ENCODE data around the gene CD83.

The CD83 gene

GRCh38 chr6:14177413-14178082, 60.0 kb downstream of the CD83 start:
- no peak overlapping the region for H3K4me3 ChIP-seq (ENCODE audit: low read length)
- H3K27me3 ChIP-seq (replicated peaks; ENCODE audit: control insufficient read depth, insufficient read depth, low read length), result peaks cover 22% of the 10 kb centered on the region
- H3K9me3 ChIP-seq (ENCODE audit: control insufficient read depth, low read length), result no peaks in the 10 kb centered on the region
- no peaks in the 10 kb centered on the region for H3K4me1 ChIP-seq (ENCODE audit: control insufficient read depth, insufficient read depth, low read length)
- H3K36me3 ChIP-seq (ENCODE audit: control insufficient read depth, insufficient read depth, low read length, severe bottlenecking), result no peaks in the 10 kb centered on the region
- no peak for DNase-seq (ENCODE audit: low read depth)
- no peak overlapping the region for H3K9ac ChIP-seq (ENCODE audit: low read length)

- DNase-seq (ENCODE audit: low read depth), result peak; percentile 18
- Histone ChIP-seq H3K9me3 (ENCODE audit: control insufficient read depth, low read length) (no peaks in the 10 kb centered on the region), H3K36me3 (ENCODE audit: control insufficient read depth, insufficient read depth, low read length, severe bottlenecking) (no peaks in the 10 kb centered on the region), H3K4me3 (ENCODE audit: low read length) (no peak overlapping the region), H3K27me3 (replicated peaks; ENCODE audit: control insufficient read depth, insufficient read depth, low read length) (peaks cover 22% of the 10 kb centered on the region), H3K9ac (ENCODE audit: low read length) (no peak overlapping the region), H3K4me1 (ENCODE audit: control insufficient read depth, insufficient read depth, low read length) (no peaks in the 10 kb centered on the region)
Observed at GRCh38 chr6:14178083-14178445, 60.5 kb downstream of the CD83 start.

- H3K4me1 ChIP-seq (ENCODE audit: control insufficient read depth, insufficient read depth, low read length), result no peaks in the 10 kb centered on the region
- peaks cover 17% of the 10 kb centered on the region for H3K27me3 ChIP-seq (replicated peaks; ENCODE audit: control insufficient read depth, insufficient read depth, low read length)
- H3K9me3 ChIP-seq (ENCODE audit: control insufficient read depth, low read length), result no peaks in the 10 kb centered on the region
- H3K36me3 ChIP-seq (ENCODE audit: control insufficient read depth, insufficient read depth, low read length, severe bottlenecking), result no peaks in the 10 kb centered on the region
- no peak overlapping the region for H3K9ac ChIP-seq (ENCODE audit: low read length)
- H3K4me3 ChIP-seq (ENCODE audit: low read length), result no peak overlapping the region
- no peak for DNase-seq (ENCODE audit: low read depth)
Observed at GRCh38 chr6:14180609-14181008, 63.0 kb downstream of the CD83 start.

GRCh38 chr6:14182916-14183315, 65.3 kb downstream of the CD83 start:
- Histone ChIP-seq H3K9ac (ENCODE audit: low read length) (no peak overlapping the region), H3K4me1 (ENCODE audit: control insufficient read depth, insufficient read depth, low read length) (no peaks in the 10 kb centered on the region), H3K9me3 (ENCODE audit: control insufficient read depth, low read length) (no peaks in the 10 kb centered on the region), H3K4me3 (ENCODE audit: low read length) (no peak overlapping the region), H3K27me3 (replicated peaks; ENCODE audit: control insufficient read depth, insufficient read depth, low read length) (peaks cover 6% of the 10 kb centered on the region), H3K36me3 (ENCODE audit: control insufficient read depth, insufficient read depth, low read length, severe bottlenecking) (no peaks in the 10 kb centered on the region)
- DNase-seq (ENCODE audit: low read depth), result no peak

Measured in adipocyte (in vitro differentiated cells).